ENCODE results near the gene CCDC33.

GRCh38 chr15:74252721-74253120, 16.6 kb downstream of the CCDC33 start:
- TF ChIP-seq CTCF (IDR thresholded peaks at IDR 0.05) (no peak), EP300 (IDR thresholded peaks at IDR 0.05) (no peak)
